Karpas-422 (cell line): ENCODE results near the gene ZNF768. TPM values are rescaled to one million over a fixed set of nuclear protein-coding genes. Genes with fewer than 3 reads are reported as not detected.
"Not testable (repeated sequence)": the region's sequence is repeated elsewhere in the genome, so short reads cannot be mapped to it uniquely, and the experiment has no call there.

Experiments
- DNase-seq: peaks from one replicate; pipeline ENCODE4 v3.0.0-alpha.2; 2015
- H2AFZ ChIP-seq: fragments of 200-600 bp; sonication (generic); 2 replicates; pipeline ENCODE4 v1.6.1; 2014; ENCODE audit warnings: antibody characterized with exemption, low read length, mixed read lengths
- H3K27ac ChIP-seq: fragments of 200-600 bp; sonication (generic); 2 replicates; pipeline ENCODE4 v1.5.1; 2014; ENCODE audit warnings: mild to moderate bottlenecking, low read length, moderate library complexity
- H3K27me3 ChIP-seq: fragments of 200-600 bp; sonication (generic); 2 replicates; pipeline ENCODE4 v1.6.1; 2014; ENCODE audit warnings: low read length, mixed read lengths
- H3K36me3 ChIP-seq: fragments of 200-600 bp; sonication (generic); 2 replicates; pipeline ENCODE4 v1.6.1; 2014; ENCODE audit warnings: low read length, mixed read lengths; ENCODE audit not compliant: insufficient read depth
- H3K4me1 ChIP-seq: fragments of 200-600 bp; sonication (generic); 2 replicates; pipeline ENCODE4 v1.6.1; 2014; ENCODE audit warnings: mild to moderate bottlenecking, low read length, mixed read lengths
- H3K4me2 ChIP-seq: fragments of 200-600 bp; sonication (generic); 2 replicates; pipeline ENCODE4 v1.6.1; 2014; ENCODE audit warnings: low read length, low read depth, mild to moderate bottlenecking; ENCODE audit not compliant: poor library complexity, severe bottlenecking
- H3K4me3 ChIP-seq: fragments of 200-600 bp; sonication (generic); 2 replicates; pipeline ENCODE4 v1.5.1; 2014; ENCODE audit warnings: mild to moderate bottlenecking, antibody characterized with exemption, low read length, mixed read lengths
- H3K79me2 ChIP-seq: fragments of 200-600 bp; sonication (generic); 2 replicates; pipeline ENCODE4 v1.6.1; 2014; ENCODE audit warnings: mild to moderate bottlenecking, low read length, mixed read lengths
- H3K9ac ChIP-seq: fragments of 200-600 bp; sonication (generic); 2 replicates; pipeline ENCODE4 v1.6.0; 2014; ENCODE audit warnings: low read length
- H3K9me2 ChIP-seq: fragments of 200-600 bp; sonication (generic), shearing (Covaris generic); replicated peaks from 2 replicates; pipeline ENCODE4 v1.6.0; 2014; ENCODE audit warnings: mild to moderate bottlenecking, low read length, moderate library complexity; ENCODE audit not compliant: insufficient read depth
- H3K9me3 ChIP-seq: fragments of 300-700, 200-600 bp; sonication (generic); 2 replicates; pipeline ENCODE4 v1.6.1; 2014; ENCODE audit warnings: low read length, mixed read lengths
- H4K20me1 ChIP-seq: fragments of 200-600 bp; sonication (generic); 2 replicates; pipeline ENCODE4 v1.6.1; 2014; ENCODE audit warnings: mild to moderate bottlenecking, antibody characterized with exemption, low read length, low read depth; ENCODE audit not compliant: insufficient read depth
- total RNA-seq: library from RNA; depleted of rRNA; stranded (reverse); fragments of >200 nt; shearing (Covaris generic); gene quantifications from 2 replicates; pipeline ENCODE4 v1.2.3, GENCODE V29; 2014; ENCODE audit warnings: low replicate concordance

Gene ZNF768
- total RNA-seq, 1 experiment from 2014 or later: 59.4 TPM

DNA sequence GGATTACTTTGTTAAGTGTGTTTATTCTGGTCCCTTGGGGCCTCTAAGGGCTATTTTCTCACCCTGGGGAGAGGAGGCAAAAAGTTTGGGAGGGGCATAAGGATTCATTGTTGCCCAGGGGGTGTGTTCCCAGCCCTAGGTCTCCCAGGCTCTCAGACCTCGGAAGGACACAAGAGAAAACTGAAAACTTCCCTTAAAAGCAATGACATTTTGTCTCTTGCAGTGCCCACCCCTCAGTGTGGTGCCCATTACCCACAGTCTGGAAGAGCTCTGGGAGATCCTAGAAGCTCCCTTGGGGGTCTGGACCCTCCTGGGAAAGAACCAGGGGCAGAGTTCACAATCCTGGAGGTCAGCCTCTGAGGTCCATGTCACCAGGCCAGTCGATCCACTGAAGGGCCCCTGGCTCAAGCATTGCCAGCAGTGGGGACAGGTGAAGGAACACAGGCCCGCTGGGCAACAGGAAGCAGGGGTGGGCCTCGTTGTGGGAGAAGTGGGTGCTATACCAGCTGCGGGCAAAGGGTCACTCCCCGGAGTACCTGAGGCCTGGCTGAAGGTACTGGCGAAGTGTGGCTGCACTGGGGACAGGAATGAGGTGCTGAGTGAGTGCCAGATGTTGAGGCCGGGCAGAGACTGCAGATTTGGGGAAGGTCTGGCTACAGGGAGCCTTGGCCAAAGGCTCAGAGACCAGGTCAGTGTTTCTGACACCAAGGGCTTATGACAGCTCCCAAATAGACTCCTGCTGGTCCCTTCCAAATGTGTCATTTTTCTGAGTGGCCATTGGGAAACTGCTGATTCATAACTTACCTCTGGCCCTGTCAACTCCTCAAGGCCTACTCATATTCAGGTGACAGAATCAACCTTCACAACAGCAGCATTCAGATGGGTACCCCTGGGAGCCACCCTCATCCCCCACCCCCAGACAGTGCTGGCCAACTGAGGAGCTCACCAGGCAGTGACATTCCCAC is 12.9 kb upstream of the ZNF768 start:
- H2AFZ ChIP-seq: no peak overlapping the region
- H3K9me2 ChIP-seq: no peaks in the 10 kb centered on the region
- peak overlapping the region; percentile 68 for H3K4me2 ChIP-seq
- no peak for DNase-seq
- peak overlapping the region; percentile 51 for H3K9ac ChIP-seq
- H3K9me3 ChIP-seq: no peaks in the 10 kb centered on the region
- no peaks in the 10 kb centered on the region for H3K27me3 ChIP-seq
- peak overlapping the region; percentile 53 for H3K27ac ChIP-seq
- no peaks in the 10 kb centered on the region for H4K20me1 ChIP-seq
- H3K4me1 ChIP-seq: peaks cover 45% of the 10 kb centered on the region
- H3K36me3 ChIP-seq: no peaks in the 10 kb centered on the region
- H3K79me2 ChIP-seq: peaks cover 20% of the 10 kb centered on the region
- peak overlapping the region; percentile 38; the same call in 1 of the 2 replicates for H3K4me3 ChIP-seq

DNA sequence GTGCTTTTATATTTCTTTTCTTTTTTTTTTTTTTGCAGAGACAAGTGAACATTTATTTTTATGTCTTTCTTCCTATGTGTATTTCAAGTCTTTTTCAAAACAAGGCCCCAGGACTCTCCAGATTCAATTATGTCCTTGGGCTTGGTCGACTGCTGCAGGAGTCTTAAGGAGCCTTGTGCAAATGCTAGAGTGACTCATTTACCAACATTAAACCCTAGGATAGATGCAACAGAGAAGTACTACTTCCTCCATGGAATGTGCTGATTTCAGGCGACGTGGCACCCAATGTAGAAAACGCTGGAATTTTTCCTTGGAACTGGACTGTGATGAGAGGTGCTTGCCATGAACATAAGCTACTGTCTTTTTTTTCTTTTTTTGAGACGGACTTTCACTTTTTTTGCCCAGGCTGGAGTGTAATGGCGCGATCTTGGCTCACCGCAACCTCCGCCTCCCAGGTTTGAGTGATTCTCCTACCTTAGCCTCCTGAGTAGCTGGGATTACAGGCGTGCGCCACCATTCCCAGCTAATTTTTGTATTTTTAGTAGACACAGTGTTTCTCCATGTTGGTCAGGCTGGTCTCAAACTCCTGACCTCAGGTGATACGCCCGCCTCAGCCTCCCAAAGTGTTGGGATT is 10.1 kb upstream of the ZNF768 start:
- not testable (repeated sequence) for H4K20me1 ChIP-seq, H2AFZ ChIP-seq, H3K9me2 ChIP-seq, H3K9me3 ChIP-seq, H3K27me3 ChIP-seq, H3K36me3 ChIP-seq, DNase-seq
- Histone ChIP-seq H3K4me1 (peaks cover 53% of the 10 kb centered on the region), H3K27ac (peak overlapping the region; percentile 81; the same call in 1 of the 2 replicates), H3K9ac (peak overlapping the region; percentile 81), H3K79me2 (peaks cover 34% of the 10 kb centered on the region), H3K4me3 (peak overlapping the region; percentile 90), H3K4me2 (peak overlapping the region; percentile 93)

DNA sequence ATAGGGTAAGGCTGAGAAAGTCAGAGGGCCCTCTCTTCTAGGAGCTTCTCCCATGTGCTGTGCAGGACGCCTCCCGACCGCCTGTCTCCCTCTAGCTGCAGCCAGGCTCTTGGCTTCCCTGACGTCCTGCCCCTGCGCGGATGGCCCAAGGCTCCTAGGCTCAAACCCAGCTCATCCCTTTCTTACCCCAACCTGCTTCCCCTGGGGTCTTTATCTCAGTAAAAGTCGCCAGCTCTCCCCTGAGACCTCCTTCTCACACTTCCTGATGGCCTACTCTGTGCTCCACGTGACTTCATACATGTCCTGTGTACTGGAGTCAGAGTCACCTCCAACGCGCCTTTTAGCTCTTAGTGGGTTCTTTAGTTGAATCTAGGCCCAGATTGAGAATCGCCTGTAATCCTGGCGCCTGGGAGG is 9.4 kb upstream of the ZNF768 start:
- no peak overlapping the region for H2AFZ ChIP-seq
- no peaks in the 10 kb centered on the region for H3K9me3 ChIP-seq
- no peaks in the 10 kb centered on the region for H3K27me3 ChIP-seq
- no peaks in the 10 kb centered on the region for H3K9me2 ChIP-seq
- H3K4me3 ChIP-seq: peak overlapping the region; percentile 90
- peaks cover 34% of the 10 kb centered on the region for H3K79me2 ChIP-seq
- H3K4me2 ChIP-seq: peak overlapping the region; percentile 93
- DNase-seq: peak; percentile 83
- H4K20me1 ChIP-seq: no peaks in the 10 kb centered on the region
- peak overlapping the region; percentile 81 for H3K27ac ChIP-seq
- H3K36me3 ChIP-seq: no peaks in the 10 kb centered on the region
- peaks cover 53% of the 10 kb centered on the region for H3K4me1 ChIP-seq
- peak overlapping the region; percentile 81 for H3K9ac ChIP-seq

DNA sequence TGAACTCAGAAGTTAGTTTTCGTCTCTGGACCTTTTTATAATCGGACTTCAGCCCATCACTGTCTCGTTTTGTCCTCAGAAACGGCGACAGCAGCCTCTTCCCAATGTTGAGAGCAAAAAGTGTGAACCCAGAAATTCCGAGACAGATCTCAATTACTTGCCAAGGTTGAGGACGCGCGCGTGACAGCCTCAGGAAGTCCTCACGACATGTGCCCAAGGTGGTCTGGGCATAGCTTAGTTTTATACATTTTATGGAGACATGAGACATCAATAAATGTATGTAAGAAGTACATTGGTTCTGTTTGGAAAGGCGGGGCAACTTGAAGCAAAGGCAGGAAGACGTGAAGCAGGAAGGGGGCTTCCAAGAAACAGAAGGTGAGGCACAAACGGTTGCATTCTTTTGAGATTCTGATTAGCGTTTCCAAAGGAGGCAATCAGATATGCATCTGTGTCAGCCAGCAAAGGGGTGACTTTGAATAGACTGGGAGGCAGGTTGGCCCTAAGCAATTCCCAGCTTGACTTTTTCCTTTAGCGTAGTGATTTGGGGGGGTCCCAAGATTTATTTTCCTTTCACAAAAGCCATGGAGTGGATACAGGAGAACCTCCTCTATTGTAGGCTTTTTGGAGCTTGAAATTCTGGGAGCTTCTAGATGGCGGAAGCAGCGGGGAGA is 8.9 kb upstream of the ZNF768 start:
- Histone ChIP-seq H3K9ac (peak overlapping the region; percentile 81), H3K4me3 (peak overlapping the region; percentile 90), H3K79me2 (peaks cover 34% of the 10 kb centered on the region), H3K4me1 (peaks cover 52% of the 10 kb centered on the region), H3K36me3 (no peaks in the 10 kb centered on the region), H3K9me3 (no peaks in the 10 kb centered on the region), H3K4me2 (peak overlapping the region; percentile 93), H3K9me2 (no peaks in the 10 kb centered on the region), H2AFZ (peak overlapping the region; percentile 17; the same call in 1 of the 2 replicates), H4K20me1 (no peaks in the 10 kb centered on the region), H3K27ac (peak overlapping the region; percentile 81), H3K27me3 (no peaks in the 10 kb centered on the region)
- DNase-seq: no peak

DNA sequence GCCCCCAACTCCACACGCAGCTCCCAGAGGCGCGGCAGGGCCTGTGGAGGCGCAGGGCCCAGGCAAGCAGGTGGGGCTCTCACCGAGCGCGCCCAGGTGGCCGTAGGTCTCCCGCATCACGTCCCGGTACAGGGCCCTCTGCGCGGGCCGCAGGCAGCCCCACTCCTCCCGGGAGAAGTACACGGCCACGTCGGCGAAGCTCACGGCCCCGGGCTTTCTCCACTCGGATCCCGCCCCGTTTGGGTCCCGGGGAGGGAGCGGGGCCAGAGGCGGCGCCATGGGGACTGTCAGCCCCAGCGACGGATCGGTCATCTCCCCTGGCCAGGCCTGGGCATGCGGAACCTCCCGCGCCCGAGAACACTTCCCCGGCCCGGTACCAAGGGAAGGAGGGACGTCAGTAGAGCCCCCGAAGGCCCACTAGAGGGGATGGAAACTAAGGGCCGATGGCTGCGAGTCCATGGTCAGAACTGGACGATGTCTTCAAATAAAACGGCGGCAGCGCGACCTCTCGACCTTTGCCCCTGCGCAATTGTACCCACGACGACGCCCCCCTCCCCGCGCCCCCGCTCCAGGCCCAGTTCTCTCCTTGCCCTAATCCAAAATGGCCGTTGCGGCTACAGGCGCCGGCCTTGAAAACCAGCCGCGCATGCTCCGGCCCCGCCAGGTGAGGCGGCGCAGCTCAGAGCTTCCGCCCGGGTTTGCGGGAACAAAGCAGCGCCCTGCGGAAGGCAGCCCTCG is 8.2 kb upstream of the ZNF768 start, which contains the start of gene ZNF747:
TSS of gene ZNF747 (minus strand) at position 491 of the 738 bp plus-strand sequence. CDS start at position 312, 179 bp downstream.
- peaks cover 45% of the 10 kb centered on the region for H3K4me1 ChIP-seq
- no peaks in the 10 kb centered on the region for H3K9me3 ChIP-seq
- peak within 1 kb of the TSS; percentile 81 for H3K27ac ChIP-seq
- DNase-seq: peak; percentile 97
- H3K9me2 ChIP-seq: no peaks in the 10 kb centered on the region
- H3K36me3 ChIP-seq: no peaks in the 10 kb centered on the region
- H3K27me3 ChIP-seq: no peaks in the 10 kb centered on the region
- H2AFZ ChIP-seq: peak within 1 kb of the TSS; percentile 17
- H4K20me1 ChIP-seq: no peaks in the 10 kb centered on the region
- peaks cover 34% of the 10 kb centered on the region for H3K79me2 ChIP-seq
- peak within 1 kb of the TSS; percentile 90 for H3K4me3 ChIP-seq
- peak within 1 kb of the TSS; percentile 93 for H3K4me2 ChIP-seq
- peak within 1 kb of the TSS; percentile 81 for H3K9ac ChIP-seq

DNA sequence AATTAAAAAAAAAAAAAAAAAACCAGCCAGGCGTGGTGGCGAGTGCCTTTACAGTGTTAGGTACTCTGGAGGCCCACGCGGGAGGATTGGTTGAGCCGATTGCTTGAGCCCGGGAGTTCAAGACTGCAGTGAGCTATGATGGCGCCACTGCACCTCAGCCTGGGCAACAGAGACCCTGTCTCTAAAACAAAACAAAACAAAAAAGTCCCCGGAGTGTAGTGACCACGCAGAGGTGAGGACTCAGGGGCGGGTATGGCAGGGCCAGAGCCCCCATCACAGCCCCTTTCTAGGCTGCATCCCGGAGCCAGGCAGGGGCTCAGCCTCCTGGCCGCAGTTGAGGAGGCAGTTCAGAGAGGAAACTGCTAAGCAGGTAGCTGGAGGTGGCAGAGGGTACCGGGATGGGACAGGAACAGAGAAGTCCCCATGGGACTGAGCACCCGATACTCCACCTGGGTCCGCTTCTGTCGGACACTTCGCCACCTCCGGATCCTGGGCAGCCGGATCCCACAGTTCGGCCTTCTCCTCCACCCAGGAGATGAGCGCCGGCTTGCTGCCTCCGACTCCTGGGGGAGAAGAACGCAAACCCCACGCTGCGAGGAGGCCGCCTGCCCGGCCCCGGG is 7.5 kb upstream of the ZNF768 start:
- DNase-seq: peak; percentile 76
- H3K4me3 ChIP-seq: peak overlapping the region; percentile 90
- peak overlapping the region; percentile 93 for H3K4me2 ChIP-seq
- peak overlapping the region; percentile 81 for H3K9ac ChIP-seq
- H3K79me2 ChIP-seq: peaks cover 34% of the 10 kb centered on the region
- no peaks in the 10 kb centered on the region for H3K36me3 ChIP-seq
- peak overlapping the region; percentile 81 for H3K27ac ChIP-seq
- no peaks in the 10 kb centered on the region for H3K9me3 ChIP-seq
- no peaks in the 10 kb centered on the region for H4K20me1 ChIP-seq
- no peaks in the 10 kb centered on the region for H3K27me3 ChIP-seq
- peak overlapping the region; percentile 17 for H2AFZ ChIP-seq
- peaks cover 45% of the 10 kb centered on the region for H3K4me1 ChIP-seq
- H3K9me2 ChIP-seq: no peaks in the 10 kb centered on the region

DNA sequence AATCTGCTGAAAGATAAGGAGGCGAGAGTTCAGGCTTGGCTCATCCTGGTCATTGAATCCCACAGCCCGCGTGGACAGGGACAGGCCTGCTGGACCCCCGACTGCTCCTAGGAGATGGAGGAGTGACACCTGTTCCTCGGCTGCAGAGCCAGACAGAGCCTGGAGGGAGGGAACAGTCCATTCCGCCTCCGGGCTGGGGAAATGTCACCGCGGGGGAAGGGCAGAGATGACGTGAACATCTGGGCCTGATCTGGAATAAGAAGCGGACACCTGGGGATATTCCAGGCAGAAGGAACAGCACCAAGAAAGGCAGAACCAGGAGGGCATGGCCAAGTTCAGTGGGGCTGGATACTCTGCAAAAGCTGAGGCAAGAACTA is 6.8 kb upstream of the ZNF768 start:
- Histone ChIP-seq H3K9me2 (no peaks in the 10 kb centered on the region), H3K36me3 (no peaks in the 10 kb centered on the region), H3K4me2 (peak overlapping the region; percentile 93), H2AFZ (no peak overlapping the region), H3K79me2 (peaks cover 34% of the 10 kb centered on the region), H3K9ac (peak overlapping the region; percentile 81), H3K4me3 (peak overlapping the region; percentile 90; the same call in 1 of the 2 replicates), H4K20me1 (no peaks in the 10 kb centered on the region), H3K9me3 (no peaks in the 10 kb centered on the region), H3K4me1 (peaks cover 45% of the 10 kb centered on the region), H3K27me3 (no peaks in the 10 kb centered on the region), H3K27ac (no peak overlapping the region)
- no peak for DNase-seq
